Esophagus muscularis mucosa (tissue), 3 donors: ENCODE results near the gene C11orf68.

Experiments
- EP300 ChIP-seq: sonication (generic); formaldehyde crosslinking; IDR thresholded peaks from one replicate; pipeline ENCODE4 v1.6.1; 2017; ENCODE audit warnings: antibody characterized with exemption
- POLR2A ChIP-seq: fragments of 450-650 bp; IDR thresholded peaks from one replicate; pipeline ENCODE4 v1.6.1; 2017; ENCODE audit warnings: antibody characterized with exemption, moderate library complexity, mild to moderate bottlenecking, low read depth
- POLR2AphosphoS5 ChIP-seq, 2 donors: sonication (generic); formaldehyde crosslinking; IDR thresholded peaks; one replicate each; pipeline ENCODE4 v1.6.1; 2017; ENCODE audit warnings: antibody characterized with exemption in 2 of 2

DNA sequence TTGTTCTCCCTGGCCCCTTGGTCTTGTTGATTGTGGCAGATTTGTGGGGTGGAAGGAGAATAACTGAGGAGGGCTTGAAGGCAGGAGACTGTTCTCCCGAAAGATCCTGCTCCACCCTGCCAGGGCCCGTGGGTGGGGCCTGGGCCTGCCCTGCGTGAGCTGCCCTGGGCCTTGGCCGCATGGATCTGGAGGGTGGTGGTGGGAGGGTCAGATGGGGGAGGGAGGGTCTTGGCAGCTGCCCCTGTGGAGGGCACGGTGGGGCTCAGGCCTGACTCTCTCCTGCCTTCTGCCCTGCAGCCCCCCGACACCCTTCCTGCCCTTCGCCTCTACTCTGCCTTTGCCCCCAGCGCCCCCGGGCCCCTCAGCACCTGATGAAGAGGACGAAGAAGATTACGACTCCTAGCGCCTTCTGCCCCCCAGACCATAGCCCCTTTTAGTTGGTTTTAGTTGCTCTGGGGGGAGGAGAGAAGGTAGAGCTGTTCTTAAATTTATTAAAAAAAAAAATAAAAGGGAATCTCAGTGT, 2.2 kb upstream of the C11orf68 start:
- TF ChIP-seq POLR2A (no peak), POLR2AphosphoS5 (IDR thresholded peaks at IDR 0.05) (no peak), EP300 (no peak)
